HG03439 (cell line): ENCODE data around the gene CACNA1C.

ENCODE experiments used
- ATAC-seq: cut with Tn5 transposase; IDR thresholded peaks from one replicate; pipeline ENCODE4 v1.9.1; 2021; ENCODE audit warnings: mild to moderate bottlenecking, moderate library complexity; ENCODE audit not compliant: unreplicated experiment

The CACNA1C gene

GRCh38 chr12:2687058-2687457 lies 634.3 kb downstream of the CACNA1C start:
- ATAC-seq: no peak

GRCh38 chr12:2687726-2688125 lies 634.9 kb downstream of the CACNA1C start:
- ATAC-seq: no peak

GRCh38 chr12:2688381-2688931 lies 635.7 kb downstream of the CACNA1C start:
- no peak for ATAC-seq

- ATAC-seq: no peak
Measured at GRCh38 chr12:2689393-2689792, 636.6 kb downstream of the CACNA1C start.

GRCh38 chr12:2689879-2690278 lies 637.1 kb downstream of the CACNA1C start:
- no peak for ATAC-seq

- ATAC-seq: no peak
Measured at GRCh38 chr12:2690348-2691005, 637.7 kb downstream of the CACNA1C start.

- ATAC-seq: peak; percentile 12
Measured at GRCh38 chr12:2691006-2691344, 638.2 kb downstream of the CACNA1C start.

GRCh38 chr12:2691345-2692071 lies 638.7 kb downstream of the CACNA1C start:
- ATAC-seq: peak; percentile 75

GRCh38 chr12:2692080-2692479 lies 639.3 kb downstream of the CACNA1C start:
- ATAC-seq: no peak

- ATAC-seq: no peak
Measured at GRCh38 chr12:2693244-2693860, 640.6 kb downstream of the CACNA1C start.

- no peak for ATAC-seq
Measured at GRCh38 chr12:2693980-2694610, 641.3 kb downstream of the CACNA1C start.

GRCh38 chr12:2696136-2696535 lies 643.3 kb downstream of the CACNA1C start:
- ATAC-seq: no peak

GRCh38 chr12:2697057-2697800 lies 644.4 kb downstream of the CACNA1C start:
- no peak for ATAC-seq

- no peak for ATAC-seq
Measured at GRCh38 chr12:2698566-2698965, 645.8 kb downstream of the CACNA1C start.

GRCh38 chr12:2710701-2711100 lies 657.9 kb downstream of the CACNA1C start:
- ATAC-seq: no peak

- no peak for ATAC-seq
Measured at GRCh38 chr12:2719392-2719791, 666.6 kb downstream of the CACNA1C start.

- no peak for ATAC-seq
Measured at GRCh38 chr12:2722806-2723205, 670.0 kb downstream of the CACNA1C start.

GRCh38 chr12:2732290-2732689 lies 679.5 kb downstream of the CACNA1C start:
- no peak for ATAC-seq

- no peak for ATAC-seq
Measured at GRCh38 chr12:2733493-2734355, 680.9 kb downstream of the CACNA1C start.

GRCh38 chr12:2735432-2735831 lies 682.6 kb downstream of the CACNA1C start:
- no peak for ATAC-seq
